Mucosa of rectum (tissue), 2 donors: ENCODE data around the gene IRAK4.

Experiments
- H3K27ac ChIP-seq, 2 donors: one replicate each; pipeline ENCODE4 v1.7.0; 2013; ENCODE audit warnings: inconsistent platforms in 2 of 2, low read depth in 2 of 2, low read length in 2 of 2
- H3K27me3 ChIP-seq, 2 donors: one replicate each; pipeline ENCODE4 v1.7.0; 2013; ENCODE audit warnings: low read length in 2 of 2; ENCODE audit not compliant: control insufficient read depth in 2 of 2, insufficient read depth in 2 of 2
- H3K36me3 ChIP-seq, 2 donors: one replicate each; pipeline ENCODE4 v1.7.0; 2013; ENCODE audit warnings: low read length in 2 of 2; ENCODE audit not compliant: control insufficient read depth in 2 of 2, insufficient read depth in 2 of 2
- H3K4me1 ChIP-seq, 2 donors: one replicate each; pipeline ENCODE4 v1.7.0; 2013; ENCODE audit warnings: low read length in 2 of 2, mild to moderate bottlenecking in 1 of 2; ENCODE audit not compliant: control insufficient read depth in 2 of 2, insufficient read depth in 2 of 2
- H3K4me3 ChIP-seq, 2 donors: one replicate each; pipeline ENCODE4 v1.7.0; 2013; ENCODE audit warnings: low read length in 2 of 2
- H3K9ac ChIP-seq, 2 donors: one replicate each; pipeline ENCODE4 v1.7.0; 2013; ENCODE audit warnings: low read length in 2 of 2, low read depth in 1 of 2, mild to moderate bottlenecking in 1 of 2
- H3K9me3 ChIP-seq, 2 donors: one replicate each; pipeline ENCODE4 v1.7.0; 2013; ENCODE audit warnings: low read length in 2 of 2; ENCODE audit not compliant: control insufficient read depth in 2 of 2
- donor health status: healthy.
- donor health status: Normal muscosa, but diverticular disease.

Gene IRAK4

DNA sequence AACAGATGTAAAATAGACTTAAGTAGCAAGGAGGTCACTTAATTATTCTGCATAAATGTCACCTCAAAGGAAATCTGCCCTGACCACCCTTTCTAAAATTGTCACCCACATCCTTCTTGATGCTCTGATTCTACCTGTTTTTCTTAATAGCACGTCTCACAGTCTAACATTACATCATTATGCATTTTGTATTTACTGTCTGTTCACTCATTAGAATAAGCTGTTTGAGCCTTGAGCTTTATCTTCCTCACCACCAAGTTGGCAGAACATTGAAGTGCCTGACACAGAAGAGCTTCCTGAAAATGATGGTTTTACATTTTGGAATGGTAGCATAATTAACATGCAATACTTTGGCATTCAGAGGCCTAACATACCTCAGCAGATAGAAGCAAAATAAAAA, 68.3 kb downstream of the IRAK4 start:
- H3K27me3 ChIP-seq, result no peaks in the 10 kb centered on the region
- no peak overlapping the region for H3K4me3 ChIP-seq
- H3K9me3 ChIP-seq, result no peaks in the 10 kb centered on the region
- H3K27ac ChIP-seq, result no peak overlapping the region
- no peak overlapping the region for H3K9ac ChIP-seq
- no peaks in the 10 kb centered on the region for H3K4me1 ChIP-seq
- no peaks in the 10 kb centered on the region for H3K36me3 ChIP-seq

GRCh38 chr12:43832463-43833168, 73.9 kb downstream of the IRAK4 start:
- no peaks in the 10 kb centered on the region for H3K27me3 ChIP-seq
- H3K9me3 ChIP-seq, result no peaks in the 10 kb centered on the region
- H3K27ac ChIP-seq, result no peak overlapping the region
- no peak overlapping the region for H3K9ac ChIP-seq
- H3K4me3 ChIP-seq, result no peak overlapping the region
- no peaks in the 10 kb centered on the region for H3K36me3 ChIP-seq
- H3K4me1 ChIP-seq, result peaks cover 3 to 5% of the 10 kb centered on the region in 2 donors

DNA sequence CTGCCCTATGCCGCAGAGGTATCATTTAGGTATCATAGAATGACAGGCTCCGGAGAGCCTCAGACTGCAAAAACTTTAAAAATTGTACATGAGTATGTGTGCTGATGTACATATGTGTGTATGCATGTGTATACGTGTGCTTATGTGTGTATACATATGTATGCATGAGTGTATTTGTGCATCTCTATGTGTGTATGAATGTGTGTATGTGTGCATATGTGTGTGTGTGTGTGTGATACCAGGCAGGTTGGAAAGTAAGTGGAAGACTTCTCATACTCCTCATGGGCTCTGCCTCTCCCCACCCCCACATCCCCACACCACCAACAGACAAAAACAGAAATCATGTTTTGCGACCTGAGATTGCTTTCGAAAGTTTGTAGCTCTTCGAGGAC, 76.5 kb downstream of the IRAK4 start:
- Histone ChIP-seq H3K27ac (peak overlapping the region in 1 of 2 donors; percentile 93), H3K9ac (peak overlapping the region; percentile 78 to 84)

GRCh38 chr12:43835656-43836474, 77.1 kb downstream of the IRAK4 start, which contains the start of gene TMEM117:
TMEM117 (plus strand) TSS chr12:43836081.
- Histone ChIP-seq H3K4me3 (peak within 1 kb of the TSS; percentile 74 to 90), H3K9ac (peak within 1 kb of the TSS; percentile 78 to 84), H3K27me3 (no peaks in the 10 kb centered on the region)

More for the DNA sequence above, 76.5 kb downstream of the IRAK4 start:
- peaks cover 3 to 5% of the 10 kb centered on the region in 2 donors for H3K4me1 ChIP-seq
- no peaks in the 10 kb centered on the region for H3K36me3 ChIP-seq
- H3K9me3 ChIP-seq, result no peaks in the 10 kb centered on the region
- H3K27me3 ChIP-seq, result no peaks in the 10 kb centered on the region
- peak overlapping the region; percentile 74 to 90 for H3K4me3 ChIP-seq

DNA sequence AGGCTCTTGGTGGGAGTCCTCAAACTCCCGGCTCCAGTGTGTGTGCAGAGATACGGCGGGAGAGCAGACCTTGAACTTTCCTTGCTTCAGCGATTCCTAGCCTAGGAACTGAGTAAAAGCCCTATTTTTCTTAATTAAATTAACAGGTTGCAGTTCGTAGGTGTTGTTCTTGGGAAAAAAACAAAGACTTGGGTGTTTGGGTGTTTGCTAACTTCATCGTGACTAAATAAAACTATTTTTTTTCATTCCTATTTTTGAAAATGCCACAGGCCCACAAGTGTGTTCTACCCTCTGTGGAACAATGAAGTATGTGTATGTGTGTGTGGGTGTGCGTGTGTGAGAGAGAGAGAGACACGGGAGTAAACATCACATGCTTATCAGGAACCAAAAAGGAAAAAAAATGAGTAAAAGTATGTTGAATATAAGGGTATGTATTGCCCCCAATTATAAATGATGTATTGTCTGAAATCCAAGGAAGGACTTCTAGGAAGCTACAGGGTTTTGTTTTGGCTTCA, 77.8 kb downstream of the IRAK4 start:
- Histone ChIP-seq H3K27ac (peak overlapping the region; percentile 92 to 93), H3K9me3 (no peaks in the 10 kb centered on the region), H3K4me3 (peak overlapping the region; percentile 74 to 90), H3K4me1 (peaks cover 3 to 5% of the 10 kb centered on the region in 2 donors), H3K36me3 (no peaks in the 10 kb centered on the region), H3K9ac (peak overlapping the region; percentile 78 to 84), H3K27me3 (no peaks in the 10 kb centered on the region)

More at GRCh38 chr12:43835656-43836474, 77.1 kb downstream of the IRAK4 start, which contains the start of gene TMEM117:
- Histone ChIP-seq H3K27ac (peak within 1 kb of the TSS; percentile 92 to 93), H3K36me3 (no peaks in the 10 kb centered on the region), H3K9me3 (no peaks in the 10 kb centered on the region), H3K4me1 (peaks cover 3 to 5% of the 10 kb centered on the region in 2 donors)
